Hepatocyte (in vitro differentiated cells): ENCODE measurements around the gene GDPGP1.

ENCODE experiments used
- CTCF ChIP-seq: fragments of 200-600 bp; sonication (generic); IDR thresholded peaks from 2 replicates; pipeline ENCODE4 v1.5.1; 2016; ENCODE audit warnings: antibody characterized with exemption, mild to moderate bottlenecking; ENCODE audit not compliant: poor library complexity
- EZH2 ChIP-seq: fragments of 200-600 bp; sonication (generic); IDR thresholded peaks from 2 replicates; pipeline ENCODE4 v1.6.1; 2016; ENCODE audit warnings: antibody characterized with exemption, mild to moderate bottlenecking, borderline replicate concordance
- EZH2phosphoT487 ChIP-seq: fragments of 200-600 bp; sonication (generic); IDR thresholded peaks from one replicate; pipeline ENCODE4 v1.6.1; 2018; ENCODE audit warnings: antibody characterized with exemption, mild to moderate bottlenecking, low read depth, moderate library complexity; ENCODE audit not compliant: unreplicated experiment, severe bottlenecking

GRCh38 chr15:90189781-90190467 is 44.1 kb upstream of the GDPGP1 start:
- no peak for TF ChIP-seq CTCF
- TF ChIP-seq EZH2 = no peak
- TF ChIP-seq EZH2phosphoT487 = no peak
